NT2/D1 (cell line): ENCODE measurements around the gene CEP112.

Experiments used
- DNase-seq: peaks from one replicate; pipeline ENCODE4 v3.0.0-alpha.2; 2011; ENCODE audit warnings: low read depth, low spot score
- H3K27me3 ChIP-seq: 2 replicates; pipeline ENCODE4 v1.6.0; 2011; ENCODE audit warnings: mild to moderate bottlenecking; ENCODE audit not compliant: insufficient read length, insufficient read depth
- H3K36me3 ChIP-seq: 2 replicates; pipeline ENCODE4 v1.6.1; 2011; ENCODE audit warnings: mild to moderate bottlenecking, low read length, mixed read lengths; ENCODE audit not compliant: insufficient read depth, insufficient read length
- H3K4me1 ChIP-seq: 2 replicates; pipeline ENCODE4 v1.5.1; 2011; ENCODE audit not compliant: insufficient read depth, insufficient read length
- H3K4me3 ChIP-seq: 2 replicates; pipeline ENCODE4 v1.5.1; 2011; ENCODE audit warnings: low read depth; ENCODE audit not compliant: insufficient read length
- H3K9ac ChIP-seq: 2 replicates; pipeline ENCODE4 v1.6.0; 2011; ENCODE audit warnings: low read depth; ENCODE audit not compliant: insufficient read length
- H3K9me3 ChIP-seq: 2 replicates; pipeline ENCODE4 v1.5.1; 2011; ENCODE audit warnings: mild to moderate bottlenecking, low read length; ENCODE audit not compliant: insufficient read depth
- SUZ12 ChIP-seq: IDR thresholded peaks from 2 replicates; pipeline ENCODE4 v1.6.1; 2011; ENCODE audit not compliant: insufficient read length, insufficient read depth; ENCODE audit errors: extremely low read depth
- YY1 ChIP-seq: IDR thresholded peaks from 2 replicates; pipeline ENCODE4 v1.6.1; 2011; ENCODE audit not compliant: insufficient read length, insufficient read depth
- ZNF274 ChIP-seq: IDR thresholded peaks from 2 replicates; pipeline ENCODE4 v1.6.1; 2011; ENCODE audit warnings: mild to moderate bottlenecking, low read depth, low read length

Gene CEP112

DNA sequence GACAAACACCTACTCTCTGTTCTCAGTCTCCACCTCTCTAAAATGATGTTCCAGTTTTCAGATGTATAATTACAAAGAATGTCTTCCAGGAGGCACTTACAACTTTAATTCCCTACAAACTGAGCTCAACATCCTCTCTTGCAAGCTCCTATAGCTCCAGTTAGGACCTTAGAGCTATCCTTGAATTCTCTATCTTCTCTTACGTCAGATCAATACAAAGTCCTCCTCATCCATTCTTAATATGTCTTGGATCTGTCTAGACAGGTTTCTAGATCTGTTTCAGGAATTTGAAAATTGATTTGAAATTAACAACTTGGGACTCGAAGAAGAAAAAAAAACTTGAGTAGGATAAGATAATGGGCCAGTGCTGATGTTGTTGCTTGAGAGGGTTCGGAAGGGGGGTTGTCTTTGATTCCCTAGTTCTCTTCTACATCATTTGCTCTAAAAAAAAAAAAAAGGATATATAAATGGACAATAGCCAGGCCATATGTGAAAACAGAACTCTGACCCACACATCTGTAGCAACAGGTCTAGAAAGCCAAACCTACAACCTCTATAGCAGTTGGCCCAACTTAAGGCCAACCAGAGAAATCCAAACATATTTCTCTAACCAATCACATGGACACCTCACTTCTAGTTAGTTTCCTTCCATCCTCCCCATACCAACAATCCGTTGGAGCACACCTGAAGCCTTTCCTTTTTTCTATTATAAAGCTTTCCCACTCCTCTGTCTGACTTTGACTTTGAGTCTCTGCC, 38.0 kb upstream of the CEP112 start:
- H3K36me3 ChIP-seq: no peaks in the 10 kb centered on the region
- no peaks in the 10 kb centered on the region for H3K9me3 ChIP-seq
- H3K27me3 ChIP-seq: no peaks in the 10 kb centered on the region
- no peak overlapping the region for H3K9ac ChIP-seq
- TF ChIP-seq YY1 (no peak), SUZ12 (no peak), ZNF274 (no peak)
- no peak overlapping the region for H3K4me3 ChIP-seq
- no peaks in the 10 kb centered on the region for H3K4me1 ChIP-seq
- no peak for DNase-seq

- Histone ChIP-seq H3K4me3 (no peak within 1 kb of the TSS), H3K9ac (no peak within 1 kb of the TSS), H3K27me3 (no peaks in the 10 kb centered on the region), H3K36me3 (no peaks in the 10 kb centered on the region), H3K9me3 (no peaks in the 10 kb centered on the region), H3K4me1 (no peaks in the 10 kb centered on the region)
- DNase-seq: no peak
- no peak for TF ChIP-seq YY1
- no peak for TF ChIP-seq SUZ12
- no peak for TF ChIP-seq ZNF274
Observed at GRCh38 chr17:66228887-66229782, 37.2 kb upstream of the CEP112 start, which contains the start of gene APOH. TSS of gene APOH (minus strand) at chr17:66229415. CDS start at chr17:66229379, 36 bp downstream.

DNA sequence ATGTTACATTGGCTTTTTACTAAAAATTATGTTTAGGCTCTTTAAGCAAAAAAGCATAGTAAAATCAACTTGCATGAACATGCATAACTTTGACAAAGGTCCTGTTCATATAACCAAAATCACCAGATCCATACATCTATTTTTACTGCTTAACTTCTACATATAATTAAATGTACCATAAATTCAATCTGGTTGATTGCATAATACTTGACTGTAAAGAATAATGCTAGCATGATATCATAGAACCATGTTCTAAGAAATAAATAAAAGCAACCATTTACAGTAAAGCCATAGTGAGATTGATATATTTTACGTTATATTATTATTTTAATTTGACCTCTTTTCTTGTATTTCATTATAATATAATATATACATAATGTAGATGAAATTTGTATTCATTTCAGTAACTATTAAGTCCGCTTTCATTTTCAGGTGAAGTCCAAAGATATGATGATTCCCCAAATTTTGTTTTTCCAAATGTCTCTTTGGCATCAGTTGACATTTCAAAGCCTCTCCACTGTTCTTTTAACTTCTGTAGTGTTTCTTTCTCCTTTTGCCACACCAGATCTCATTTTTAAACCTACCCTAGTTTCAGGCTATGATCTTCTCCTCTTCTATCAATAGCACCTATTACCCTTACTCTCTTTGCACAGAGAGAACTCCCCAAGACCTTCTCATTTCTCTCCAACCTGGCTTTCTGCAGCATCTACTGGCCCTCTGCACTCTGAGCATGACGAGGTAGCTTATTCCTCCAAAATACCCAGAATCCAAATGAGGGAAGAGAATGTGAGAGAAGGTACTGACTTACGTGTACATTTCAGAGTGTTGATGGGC, 35.5 kb upstream of the CEP112 start:
- Histone ChIP-seq H3K27me3 (no peaks in the 10 kb centered on the region), H3K4me1 (no peaks in the 10 kb centered on the region), H3K36me3 (no peaks in the 10 kb centered on the region), H3K9ac (no peak overlapping the region), H3K4me3 (no peak overlapping the region), H3K9me3 (no peaks in the 10 kb centered on the region)
- DNase-seq: no peak
- no peak for TF ChIP-seq SUZ12
- TF ChIP-seq ZNF274: no peak

GRCh38 chr17:66222798-66223350, 30.9 kb upstream of the CEP112 start:
- no peak overlapping the region for H3K9ac ChIP-seq
- no peaks in the 10 kb centered on the region for H3K36me3 ChIP-seq
- H3K4me3 ChIP-seq: no peak overlapping the region
- no peak for TF ChIP-seq SUZ12
- H3K27me3 ChIP-seq: no peaks in the 10 kb centered on the region
- DNase-seq: no peak
- no peaks in the 10 kb centered on the region for H3K4me1 ChIP-seq
- H3K9me3 ChIP-seq: no peaks in the 10 kb centered on the region

- Histone ChIP-seq H3K9ac (no peak overlapping the region), H3K4me3 (no peak overlapping the region), H3K27me3 (no peaks in the 10 kb centered on the region), H3K36me3 (no peaks in the 10 kb centered on the region), H3K9me3 (no peaks in the 10 kb centered on the region), H3K4me1 (no peaks in the 10 kb centered on the region)
- no peak for DNase-seq
- TF ChIP-seq SUZ12 (no peak), ZNF274 (no peak), YY1 (no peak)
Observed at GRCh38 chr17:66221755-66222530, 30.0 kb upstream of the CEP112 start.

DNA sequence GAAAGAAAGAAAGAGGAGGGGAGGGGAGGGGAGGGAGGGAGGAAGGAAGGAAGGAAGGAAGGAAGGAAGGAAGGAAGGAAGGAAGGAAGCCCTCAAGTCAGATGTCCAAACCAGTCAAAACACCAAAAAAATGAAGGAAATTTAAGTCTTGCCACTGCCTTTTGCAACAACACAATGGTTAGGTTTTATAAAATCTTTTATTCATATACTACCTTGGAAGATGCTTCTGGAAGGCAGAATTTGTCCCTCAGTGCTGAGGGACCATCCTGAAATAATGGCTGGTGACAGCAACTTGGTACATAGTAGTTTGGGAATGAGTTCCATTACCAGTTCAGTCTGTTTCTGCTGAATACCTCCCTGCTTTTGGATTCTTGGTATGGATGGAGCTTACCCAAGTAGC, 29.4 kb upstream of the CEP112 start:
- no peaks in the 10 kb centered on the region for H3K4me1 ChIP-seq

More for the DNA sequence above, 29.4 kb upstream of the CEP112 start:
- Histone ChIP-seq H3K27me3 (no peaks in the 10 kb centered on the region), H3K36me3 (no peaks in the 10 kb centered on the region), H3K9me3 (no peaks in the 10 kb centered on the region), H3K9ac (no peak overlapping the region), H3K4me3 (no peak overlapping the region)
- DNase-seq: no peak
- TF ChIP-seq ZNF274 (no peak), SUZ12 (no peak), YY1 (no peak)
